Effector memory CD4-positive, alpha-beta T cell (primary cell): ENCODE data around the gene DNAH17.

Source experiments
- DNase-seq, 3 donors: peaks; one replicate each; pipeline ENCODE4 v3.0.0-alpha.2; 2020
- H3K27ac ChIP-seq: 2 replicates; pipeline ENCODE4 v1.7.0; 2013; ENCODE audit warnings: mild to moderate bottlenecking, low read length, moderate library complexity; ENCODE audit not compliant: insufficient read depth, poor library complexity, severe bottlenecking
- H3K27me3 ChIP-seq: replicated peaks from 2 replicates; pipeline ENCODE4 v1.7.0; 2013; ENCODE audit warnings: mild to moderate bottlenecking, low read length; ENCODE audit not compliant: insufficient read depth, control insufficient read depth, poor library complexity, severe bottlenecking
- H3K36me3 ChIP-seq: 2 replicates; pipeline ENCODE4 v1.7.0; 2013; ENCODE audit warnings: mild to moderate bottlenecking, low read length, moderate library complexity; ENCODE audit not compliant: control insufficient read depth, insufficient read depth
- H3K4me1 ChIP-seq: 2 replicates; pipeline ENCODE4 v1.7.0; 2013; ENCODE audit warnings: low read length, mild to moderate bottlenecking; ENCODE audit not compliant: control insufficient read depth, insufficient read depth, poor library complexity, severe bottlenecking
- H3K4me3 ChIP-seq: 2 replicates; pipeline ENCODE4 v1.7.0; 2013; ENCODE audit warnings: low read length, low read depth, mild to moderate bottlenecking; ENCODE audit not compliant: insufficient read depth, poor library complexity, severe bottlenecking
- H3K9me3 ChIP-seq: 2 replicates; pipeline ENCODE4 v1.7.0; 2013; ENCODE audit warnings: mild to moderate bottlenecking, low read length, moderate library complexity; ENCODE audit not compliant: control insufficient read depth

The DNAH17 gene

DNA sequence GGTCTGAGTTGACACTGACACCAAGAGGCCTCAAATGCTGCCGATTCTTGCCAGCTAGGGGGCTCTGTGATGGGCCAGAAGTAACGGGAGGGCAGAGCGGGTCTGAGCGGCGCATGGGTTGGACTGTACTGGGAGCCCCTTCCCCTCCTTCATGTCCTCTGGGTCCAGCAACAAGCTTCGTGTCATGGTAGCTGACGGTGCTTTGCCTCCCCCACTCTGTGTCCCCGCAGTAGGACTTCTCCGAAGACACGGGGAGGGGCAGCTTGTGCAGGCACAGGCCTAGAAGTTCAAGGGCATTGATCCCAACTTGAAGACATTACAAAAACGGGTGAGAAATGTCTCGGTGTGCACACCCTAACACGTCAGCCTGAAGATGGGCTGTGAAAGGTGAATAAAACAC is 39.8 kb upstream of the DNAH17 start:
- Histone ChIP-seq H3K27me3 (no peaks in the 10 kb centered on the region), H3K27ac (no peak overlapping the region), H3K4me1 (no peaks in the 10 kb centered on the region), H3K36me3 (no peaks in the 10 kb centered on the region), H3K4me3 (no peak overlapping the region), H3K9me3 (no peaks in the 10 kb centered on the region)
- DNase-seq: no peak

GRCh38 chr17:78615631-78616030 is 38.4 kb upstream of the DNAH17 start:
- no peaks in the 10 kb centered on the region for H3K4me1 ChIP-seq
- no peak overlapping the region for H3K4me3 ChIP-seq
- no peaks in the 10 kb centered on the region for H3K36me3 ChIP-seq
- H3K27ac ChIP-seq: no peak overlapping the region
- DNase-seq: no peak
- H3K27me3 ChIP-seq: no peaks in the 10 kb centered on the region
- no peaks in the 10 kb centered on the region for H3K9me3 ChIP-seq

DNA sequence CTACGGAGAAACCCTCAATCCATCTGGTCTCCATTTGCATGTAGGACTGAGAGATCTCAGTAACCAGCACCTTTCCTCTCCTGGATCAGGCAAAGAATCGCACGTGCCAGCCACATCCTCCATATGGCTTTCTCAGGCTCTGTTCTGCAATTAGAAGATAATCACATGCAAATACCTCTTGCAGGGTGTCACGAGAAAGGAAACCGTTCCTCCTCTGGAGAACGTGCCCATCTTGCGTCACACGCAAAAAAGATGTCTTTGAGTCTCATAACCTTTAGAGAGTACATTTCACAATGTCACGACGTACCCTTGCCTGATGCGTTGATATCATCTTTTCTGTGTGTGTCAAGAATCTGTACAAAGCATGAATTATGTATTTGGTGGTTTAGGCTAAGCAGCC is 36.2 kb upstream of the DNAH17 start:
- Histone ChIP-seq H3K27ac (no peak overlapping the region), H3K27me3 (no peaks in the 10 kb centered on the region), H3K4me1 (no peaks in the 10 kb centered on the region), H3K4me3 (no peak overlapping the region), H3K36me3 (no peaks in the 10 kb centered on the region), H3K9me3 (no peaks in the 10 kb centered on the region)
- no peak for DNase-seq

DNA sequence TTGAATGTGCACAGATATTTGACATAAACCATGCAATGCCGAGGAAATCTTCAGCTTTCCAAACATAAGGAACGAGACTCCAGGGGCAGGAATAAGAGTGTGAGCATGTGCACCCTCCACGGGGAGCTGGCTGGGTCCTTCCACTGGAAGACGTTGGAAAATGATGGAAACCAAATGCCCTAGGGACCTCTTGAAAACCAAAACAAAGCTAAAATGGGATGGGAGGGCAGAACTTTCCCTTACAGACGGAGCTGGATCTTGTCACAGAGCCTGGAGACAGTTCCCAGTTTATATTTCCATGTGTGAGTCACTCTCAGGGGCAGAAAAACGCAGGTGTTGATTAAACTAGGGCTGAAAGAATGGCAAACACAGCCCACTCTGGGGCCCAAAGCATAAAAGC is 34.4 kb upstream of the DNAH17 start:
- no peaks in the 10 kb centered on the region for H3K36me3 ChIP-seq
- no peaks in the 10 kb centered on the region for H3K27me3 ChIP-seq
- no peaks in the 10 kb centered on the region for H3K9me3 ChIP-seq
- H3K27ac ChIP-seq: no peak overlapping the region
- H3K4me3 ChIP-seq: no peak overlapping the region
- DNase-seq: no peak
- H3K4me1 ChIP-seq: no peaks in the 10 kb centered on the region

GRCh38 chr17:78610951-78611511 is 33.8 kb upstream of the DNAH17 start:
- no peaks in the 10 kb centered on the region for H3K36me3 ChIP-seq
- no peak overlapping the region for H3K27ac ChIP-seq
- no peaks in the 10 kb centered on the region for H3K4me1 ChIP-seq
- H3K27me3 ChIP-seq: no peaks in the 10 kb centered on the region
- H3K4me3 ChIP-seq: no peak overlapping the region
- no peaks in the 10 kb centered on the region for H3K9me3 ChIP-seq
- no peak for DNase-seq

GRCh38 chr17:78609191-78609641 is 32.0 kb upstream of the DNAH17 start:
- Histone ChIP-seq H3K4me3 (no peak overlapping the region), H3K27ac (no peak overlapping the region), H3K36me3 (no peaks in the 10 kb centered on the region), H3K27me3 (no peaks in the 10 kb centered on the region), H3K9me3 (no peaks in the 10 kb centered on the region), H3K4me1 (no peaks in the 10 kb centered on the region)
- no peak for DNase-seq

- Histone ChIP-seq H3K36me3 (no peaks in the 10 kb centered on the region), H3K4me1 (no peaks in the 10 kb centered on the region), H3K4me3 (no peak overlapping the region), H3K27me3 (no peaks in the 10 kb centered on the region), H3K9me3 (no peaks in the 10 kb centered on the region), H3K27ac (no peak overlapping the region)
- no peak for DNase-seq
These were observed 31.6 kb upstream of the DNAH17 start for GRCh38 chr17:78608804-78609186.

GRCh38 chr17:78608122-78608803 is 31.1 kb upstream of the DNAH17 start:
- no peak for DNase-seq
- H3K4me1 ChIP-seq: no peaks in the 10 kb centered on the region
- H3K27ac ChIP-seq: no peak overlapping the region
- no peaks in the 10 kb centered on the region for H3K27me3 ChIP-seq
- H3K4me3 ChIP-seq: no peak overlapping the region
- H3K36me3 ChIP-seq: no peaks in the 10 kb centered on the region
- H3K9me3 ChIP-seq: no peaks in the 10 kb centered on the region

- Histone ChIP-seq H3K27ac (no peak overlapping the region), H3K4me3 (no peak overlapping the region), H3K36me3 (no peaks in the 10 kb centered on the region), H3K4me1 (no peaks in the 10 kb centered on the region), H3K9me3 (no peaks in the 10 kb centered on the region), H3K27me3 (no peaks in the 10 kb centered on the region)
- DNase-seq: no peak
These were observed 29.8 kb upstream of the DNAH17 start for GRCh38 chr17:78607038-78607437.

DNA sequence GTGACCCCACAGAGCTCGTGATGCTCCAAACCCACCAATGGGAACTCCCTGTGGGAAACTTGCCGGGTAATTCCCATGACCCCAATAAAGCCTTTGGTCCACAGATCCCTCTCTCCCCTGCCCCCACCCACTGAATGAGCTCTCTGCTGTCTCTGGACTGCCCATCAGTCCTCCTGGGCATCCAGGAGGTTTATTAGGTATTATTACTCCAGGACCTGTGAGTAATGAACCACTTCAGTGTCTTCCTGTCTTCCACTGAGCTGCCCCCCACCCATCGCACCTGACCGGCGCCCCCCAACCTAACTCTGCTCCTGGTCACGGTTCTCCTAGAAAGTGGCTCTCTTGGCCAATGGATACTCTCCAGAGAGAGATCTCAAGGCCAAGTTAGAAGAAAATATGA is 28.7 kb upstream of the DNAH17 start:
- Histone ChIP-seq H3K27ac (no peak overlapping the region), H3K4me1 (no peaks in the 10 kb centered on the region), H3K27me3 (no peaks in the 10 kb centered on the region), H3K4me3 (no peak overlapping the region), H3K9me3 (no peaks in the 10 kb centered on the region), H3K36me3 (no peaks in the 10 kb centered on the region)
- no peak for DNase-seq
